ENCODE results near the gene SLX9.

DNA sequence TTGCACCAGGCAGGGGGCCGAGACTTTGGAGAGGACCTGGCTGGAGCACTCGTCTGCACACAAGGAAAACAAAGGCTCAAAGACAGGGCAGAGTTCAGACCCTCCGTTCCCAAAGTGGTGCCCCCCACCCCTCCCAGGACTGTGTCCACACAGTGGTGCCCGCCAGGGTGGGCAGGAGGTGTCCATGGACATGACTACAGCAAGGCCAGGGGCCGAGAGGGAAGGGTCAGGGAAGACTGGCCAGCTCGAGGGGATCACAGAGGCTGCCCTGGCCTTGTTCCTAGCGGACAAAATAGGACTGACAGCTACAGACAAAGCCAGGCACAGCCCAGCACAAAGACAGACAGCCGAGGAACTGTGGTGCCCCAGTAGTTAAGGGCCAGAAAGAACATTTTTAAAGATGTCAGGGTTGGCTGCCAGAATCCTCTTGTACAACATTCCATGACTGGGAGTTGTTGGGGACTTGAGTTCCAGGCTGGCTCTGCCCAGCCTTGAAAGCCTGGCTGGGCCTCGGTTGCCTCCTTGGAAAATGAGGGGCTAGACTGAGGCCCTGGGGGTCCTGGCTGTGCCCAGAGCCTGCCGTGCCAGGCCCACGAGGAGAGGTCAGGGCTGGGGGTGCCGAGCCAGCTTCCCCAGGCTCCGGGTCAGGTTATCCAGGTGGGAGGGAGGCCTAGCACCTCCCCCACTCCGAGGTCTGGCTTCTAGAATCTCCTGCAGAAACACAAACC lies 63.7 kb downstream of the SLX9 start:
- TF ChIP-seq, protein P1, sequence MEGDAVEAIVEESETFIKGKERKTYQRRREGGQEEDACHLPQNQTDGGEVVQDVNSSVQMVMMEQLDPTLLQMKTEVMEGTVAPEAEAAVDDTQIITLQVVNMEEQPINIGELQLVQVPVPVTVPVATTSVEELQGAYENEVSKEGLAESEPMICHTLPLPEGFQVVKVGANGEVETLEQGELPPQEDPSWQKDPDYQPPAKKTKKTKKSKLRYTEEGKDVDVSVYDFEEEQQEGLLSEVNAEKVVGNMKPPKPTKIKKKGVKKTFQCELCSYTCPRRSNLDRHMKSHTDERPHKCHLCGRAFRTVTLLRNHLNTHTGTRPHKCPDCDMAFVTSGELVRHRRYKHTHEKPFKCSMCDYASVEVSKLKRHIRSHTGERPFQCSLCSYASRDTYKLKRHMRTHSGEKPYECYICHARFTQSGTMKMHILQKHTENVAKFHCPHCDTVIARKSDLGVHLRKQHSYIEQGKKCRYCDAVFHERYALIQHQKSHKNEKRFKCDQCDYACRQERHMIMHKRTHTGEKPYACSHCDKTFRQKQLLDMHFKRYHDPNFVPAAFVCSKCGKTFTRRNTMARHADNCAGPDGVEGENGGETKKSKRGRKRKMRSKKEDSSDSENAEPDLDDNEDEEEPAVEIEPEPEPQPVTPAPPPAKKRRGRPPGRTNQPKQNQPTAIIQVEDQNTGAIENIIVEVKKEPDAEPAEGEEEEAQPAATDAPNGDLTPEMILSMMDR (IDR thresholded peaks at IDR 0.05) = no peak
- no peak for TF ChIP-seq POLR2A (IDR thresholded peaks at IDR 0.05)
